CD4-positive, alpha-beta T cell treated with Interleukin-17A for 4 hours (primary cell): ENCODE data around the gene GRIFIN.

Experiments used
- DNase-seq: peaks from one replicate; pipeline ENCODE4 v3.0.0-alpha.2; 2020; ENCODE audit warnings: mixed read lengths

Gene GRIFIN

GRCh38 chr7:2431260-2431867 lies 44.8 kb downstream of the GRIFIN start:
- DNase-seq: peak; percentile 56

- no peak for DNase-seq
These were observed 50.4 kb downstream of the GRIFIN start for GRCh38 chr7:2425749-2426148.
